Liver (tissue), 9 donors: ENCODE data around the gene UGT1A6. TPM values are rescaled to one million over a fixed set of nuclear protein-coding genes. Genes with fewer than 3 reads are reported as not detected.

Experiments used
- DNase-seq: peaks from one replicate; pipeline ENCODE4 v3.0.0-alpha.2; 2017; ENCODE audit warnings: low spot score
- H3K27ac ChIP-seq, 2 donors: one replicate each; pipeline ENCODE4 v1.7.0; 2013; ENCODE audit warnings: inconsistent platforms in 2 of 2, low read length in 2 of 2, control low read depth in 1 of 2, low read depth in 1 of 2, mild to moderate bottlenecking in 1 of 2
- H3K27me3 ChIP-seq, 4 donors: one replicate each; pipeline versions ENCODE4 v1.6.1 to v1.7.0; 2013; ENCODE audit warnings: low read length in 3 of 4, inconsistent platforms in 1 of 4, mild to moderate bottlenecking in 1 of 4, moderate library complexity in 1 of 4; ENCODE audit not compliant: control insufficient read depth in 4 of 4, insufficient read depth in 4 of 4
- H3K36me3 ChIP-seq, 4 donors: one replicate each; pipeline versions ENCODE4 v1.6.1 to v1.7.0; 2013; ENCODE audit warnings: low read length in 3 of 4, mild to moderate bottlenecking in 3 of 4, low read depth in 1 of 4, moderate library complexity in 1 of 4; ENCODE audit not compliant: control insufficient read depth in 4 of 4, insufficient read depth in 3 of 4
- H3K4me1 ChIP-seq, 4 donors: one replicate each; pipeline versions ENCODE4 v1.6.1 to v1.7.0; 2013; ENCODE audit warnings: low read length in 3 of 4, mild to moderate bottlenecking in 3 of 4, moderate library complexity in 1 of 4; ENCODE audit not compliant: control insufficient read depth in 4 of 4, insufficient read depth in 4 of 4
- H3K4me3 ChIP-seq, 3 donors: one replicate each; pipeline versions ENCODE4 v1.6.1 to v1.7.0; 2013; ENCODE audit warnings: low read length in 3 of 3, control low read depth in 1 of 3, low read depth in 1 of 3, mild to moderate bottlenecking in 1 of 3
- H3K9ac ChIP-seq, 2 donors: one replicate each; pipeline ENCODE4 v1.7.0; 2013; ENCODE audit warnings: low read length in 2 of 2, mild to moderate bottlenecking in 2 of 2, moderate library complexity in 2 of 2, control low read depth in 1 of 2, low read depth in 1 of 2
- H3K9me3 ChIP-seq, 4 donors: one replicate each; pipeline versions ENCODE4 v1.6.1 to v1.7.0; 2013; ENCODE audit warnings: low read length in 3 of 4; ENCODE audit not compliant: control insufficient read depth in 4 of 4
- EGR1 ChIP-seq, 2 donors: IDR thresholded peaks; 2 replicates each; pipeline ENCODE4 v1.6.1; 2016 to 2018; ENCODE audit warnings: antibody characterized with exemption in 2 of 2, low read depth in 2 of 2
- FOXA1 ChIP-seq: IDR thresholded peaks from 2 replicates; pipeline ENCODE4 v1.6.1; 2016; ENCODE audit warnings: antibody characterized with exemption
- FOXA2 ChIP-seq: IDR thresholded peaks from 2 replicates; pipeline ENCODE4 v1.6.1; 2016; ENCODE audit warnings: antibody characterized with exemption
- GABPA ChIP-seq, 2 donors: IDR thresholded peaks in 1 of 2; conservative IDR thresholded peaks in 1 of 2; 2 replicates each; pipeline ENCODE4 v1.6.1; 2016; ENCODE audit warnings: antibody characterized with exemption in 2 of 2, mild to moderate bottlenecking in 1 of 2, moderate library complexity in 1 of 2
- HNF4A ChIP-seq, 2 donors: conservative IDR thresholded peaks; 2 replicates each; pipeline ENCODE4 v1.6.1; 2016; ENCODE audit warnings: antibody characterized with exemption in 2 of 2, mild to moderate bottlenecking in 2 of 2
- HNF4G ChIP-seq: IDR thresholded peaks from 2 replicates; pipeline ENCODE4 v1.6.1; 2016; ENCODE audit warnings: antibody characterized with exemption
- JUND ChIP-seq, 2 donors: IDR thresholded peaks; 2 replicates each; pipeline ENCODE4 v1.6.1; 2016; ENCODE audit warnings: antibody characterized with exemption in 2 of 2
- NR2F2 ChIP-seq: IDR thresholded peaks from 2 replicates; pipeline ENCODE4 v1.6.1; 2016; ENCODE audit warnings: antibody characterized with exemption
- RAD21 ChIP-seq, 2 donors: IDR thresholded peaks; 2 replicates each; pipeline ENCODE4 v1.6.1; 2016; ENCODE audit warnings: antibody characterized with exemption in 2 of 2, mild to moderate bottlenecking in 2 of 2
- RXRA ChIP-seq, 2 donors: IDR thresholded peaks; 2 replicates each; pipeline ENCODE4 v1.6.1; 2017 to 2018; ENCODE audit warnings: antibody characterized with exemption in 2 of 2, mild to moderate bottlenecking in 1 of 2
- SP1 ChIP-seq: IDR thresholded peaks from 2 replicates; pipeline ENCODE4 v1.6.1; 2018; ENCODE audit warnings: antibody characterized with exemption, mild to moderate bottlenecking
- TAF1 ChIP-seq: conservative IDR thresholded peaks from 2 replicates; pipeline ENCODE4 v1.6.1; 2016; ENCODE audit warnings: antibody characterized with exemption, mild to moderate bottlenecking
- YY1 ChIP-seq: IDR thresholded peaks from 2 replicates; pipeline ENCODE4 v1.6.1; 2016; ENCODE audit warnings: antibody characterized with exemption, mild to moderate bottlenecking
- WGBS: extraction: QIAGEN DNeasy Blood & Tissue Kit; methylation state at CpG from one replicate; pipeline ENCODE4 v1.1.7; 2013; 5-methylcytosine and 5-hydroxymethylcytosine counted together
- polyA plus RNA-seq, 2 donors: library from polyadenylated mRNA; stranded (reverse) in 1 of 2; unstranded in 1 of 2; fragments of 200-250 nt in 1 of 2; fragments of >200 nt in 1 of 2; fragmentation: Nextera tagmentation in 1 of 2; extraction: Ambion mirVana in 1 of 2; gene quantifications; one replicate each; pipeline versions ENCODE4 v1.2.1 to v1.2.3, GENCODE V29; 2013 to 2015
- total RNA-seq, 2 donors: library from RNA; depleted of rRNA; stranded (reverse); fragments of >200 nt; gene quantifications; one replicate each; pipeline ENCODE4 v1.2.3, GENCODE V29; 2014
- TF ChIP-seq, protein P1 (sequence below): IDR thresholded peaks from 2 replicates; pipeline ENCODE4 v1.6.1; 2016; ENCODE audit warnings: antibody characterized with exemption
- TF ChIP-seq, protein P2 (sequence below): IDR thresholded peaks from 2 replicates; pipeline ENCODE4 v1.6.1; 2016; ENCODE audit warnings: antibody characterized with exemption
- TF ChIP-seq, protein P3 (sequence below): IDR thresholded peaks from 2 replicates; pipeline ENCODE4 v1.6.1; 2016; ENCODE audit warnings: antibody characterized with exemption, mild to moderate bottlenecking
- TF ChIP-seq, protein P4 (sequence below): IDR thresholded peaks from 2 replicates; pipeline ENCODE4 v1.6.1; 2016; ENCODE audit warnings: antibody characterized with exemption
- TF ChIP-seq, protein P5 (sequence below): fragments of 150-350 bp; IDR thresholded peaks from 2 replicates; pipeline ENCODE4 v1.5.1; 2017; ENCODE audit warnings: improper control_type of control experiment, low read depth, low read length; ENCODE audit not compliant: missing input control
- donor health status: healthy.
- donor health status: healthy.
- donor health status: healthy.
- donor health status: healthy.
- donor health status: healthy.

Gene UGT1A6
- total and polyA plus RNA-seq, 4 donors: 33.4 to 103 (median 46.5) TPM; not detected in 1

DNA sequence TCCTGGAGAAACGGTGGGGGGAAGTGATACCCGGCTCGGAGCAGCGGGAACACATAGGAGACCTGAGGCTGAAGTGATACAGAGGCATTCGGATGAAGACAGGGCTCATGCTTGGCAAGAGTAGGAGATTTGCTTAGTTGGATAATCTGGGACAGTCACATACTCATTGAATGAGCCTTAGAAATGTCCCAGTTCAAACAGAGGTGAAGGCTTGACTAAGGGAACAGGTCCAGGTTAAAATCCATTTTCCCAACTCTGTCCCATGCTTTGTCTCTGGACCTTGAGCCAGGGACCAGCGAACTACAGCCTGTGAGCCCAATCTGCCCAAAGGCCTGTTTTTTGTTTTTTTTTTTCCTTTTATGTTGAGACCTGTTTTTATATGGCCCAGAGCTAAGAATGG, 1.3 kb downstream of the UGT1A6 start:
- DNase-seq: no peak
- Histone ChIP-seq H3K27me3 (no peaks in the 10 kb centered on the region), H3K4me1 (peaks cover 3 to 48% (median 31%) of the 10 kb centered on the region in 4 donors)

More for the DNA sequence above, 1.3 kb downstream of the UGT1A6 start:
- Histone ChIP-seq H3K4me3 (peak overlapping the region in 2 of 3 donors; percentile 34 to 56), H3K9ac (peak overlapping the region in 1 of 2 donors; percentile 90), H3K27ac (peak overlapping the region; percentile 53 to 76), H3K9me3 (no peaks in the 10 kb centered on the region), H3K36me3 (no peaks in the 10 kb centered on the region)
- TF ChIP-seq, protein P1, sequence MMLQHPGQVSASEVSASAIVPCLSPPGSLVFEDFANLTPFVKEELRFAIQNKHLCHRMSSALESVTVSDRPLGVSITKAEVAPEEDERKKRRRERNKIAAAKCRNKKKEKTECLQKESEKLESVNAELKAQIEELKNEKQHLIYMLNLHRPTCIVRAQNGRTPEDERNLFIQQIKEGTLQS: peak; percentile 47
- TF ChIP-seq EGR1 (IDR thresholded peaks at IDR 0.05; ENCODE audit: low read depth in 2 of 2) (no peak), FOXA2 (peak; percentile 62), RXRA (IDR thresholded peaks at IDR 0.05) (peak; percentile 99), GABPA (IDR thresholded peaks at IDR 0.05 in 1 of 2, conservative IDR thresholded peaks at IDR 0.05 in 1 of 2) (no peak), RAD21 (IDR thresholded peaks at IDR 0.05) (peak; percentile 30 to 60), HNF4G (peak; percentile 98), JUND (IDR thresholded peaks at IDR 0.05) (peak; percentile 63 to 84), SP1 (peak; percentile 96), TAF1 (no peak), NR2F2 (peak; percentile 88), FOXA1 (peak; percentile 76), YY1 (peak; percentile 76), HNF4A (conservative IDR thresholded peaks at IDR 0.05) (peak; percentile 99 to 100)
- TF ChIP-seq, protein P2, sequence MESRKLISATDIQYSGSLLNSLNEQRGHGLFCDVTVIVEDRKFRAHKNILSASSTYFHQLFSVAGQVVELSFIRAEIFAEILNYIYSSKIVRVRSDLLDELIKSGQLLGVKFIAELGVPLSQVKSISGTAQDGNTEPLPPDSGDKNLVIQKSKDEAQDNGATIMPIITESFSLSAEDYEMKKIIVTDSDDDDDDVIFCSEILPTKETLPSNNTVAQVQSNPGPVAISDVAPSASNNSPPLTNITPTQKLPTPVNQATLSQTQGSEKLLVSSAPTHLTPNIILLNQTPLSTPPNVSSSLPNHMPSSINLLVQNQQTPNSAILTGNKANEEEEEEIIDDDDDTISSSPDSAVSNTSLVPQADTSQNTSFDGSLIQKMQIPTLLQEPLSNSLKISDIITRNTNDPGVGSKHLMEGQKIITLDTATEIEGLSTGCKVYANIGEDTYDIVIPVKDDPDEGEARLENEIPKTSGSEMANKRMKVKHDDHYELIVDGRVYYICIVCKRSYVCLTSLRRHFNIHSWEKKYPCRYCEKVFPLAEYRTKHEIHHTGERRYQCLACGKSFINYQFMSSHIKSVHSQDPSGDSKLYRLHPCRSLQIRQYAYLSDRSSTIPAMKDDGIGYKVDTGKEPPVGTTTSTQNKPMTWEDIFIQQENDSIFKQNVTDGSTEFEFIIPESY: peak; percentile 79
- TF ChIP-seq, protein P3, sequence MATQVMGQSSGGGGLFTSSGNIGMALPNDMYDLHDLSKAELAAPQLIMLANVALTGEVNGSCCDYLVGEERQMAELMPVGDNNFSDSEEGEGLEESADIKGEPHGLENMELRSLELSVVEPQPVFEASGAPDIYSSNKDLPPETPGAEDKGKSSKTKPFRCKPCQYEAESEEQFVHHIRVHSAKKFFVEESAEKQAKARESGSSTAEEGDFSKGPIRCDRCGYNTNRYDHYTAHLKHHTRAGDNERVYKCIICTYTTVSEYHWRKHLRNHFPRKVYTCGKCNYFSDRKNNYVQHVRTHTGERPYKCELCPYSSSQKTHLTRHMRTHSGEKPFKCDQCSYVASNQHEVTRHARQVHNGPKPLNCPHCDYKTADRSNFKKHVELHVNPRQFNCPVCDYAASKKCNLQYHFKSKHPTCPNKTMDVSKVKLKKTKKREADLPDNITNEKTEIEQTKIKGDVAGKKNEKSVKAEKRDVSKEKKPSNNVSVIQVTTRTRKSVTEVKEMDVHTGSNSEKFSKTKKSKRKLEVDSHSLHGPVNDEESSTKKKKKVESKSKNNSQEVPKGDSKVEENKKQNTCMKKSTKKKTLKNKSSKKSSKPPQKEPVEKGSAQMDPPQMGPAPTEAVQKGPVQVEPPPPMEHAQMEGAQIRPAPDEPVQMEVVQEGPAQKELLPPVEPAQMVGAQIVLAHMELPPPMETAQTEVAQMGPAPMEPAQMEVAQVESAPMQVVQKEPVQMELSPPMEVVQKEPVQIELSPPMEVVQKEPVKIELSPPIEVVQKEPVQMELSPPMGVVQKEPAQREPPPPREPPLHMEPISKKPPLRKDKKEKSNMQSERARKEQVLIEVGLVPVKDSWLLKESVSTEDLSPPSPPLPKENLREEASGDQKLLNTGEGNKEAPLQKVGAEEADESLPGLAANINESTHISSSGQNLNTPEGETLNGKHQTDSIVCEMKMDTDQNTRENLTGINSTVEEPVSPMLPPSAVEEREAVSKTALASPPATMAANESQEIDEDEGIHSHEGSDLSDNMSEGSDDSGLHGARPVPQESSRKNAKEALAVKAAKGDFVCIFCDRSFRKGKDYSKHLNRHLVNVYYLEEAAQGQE: no peak
- TF ChIP-seq, protein P4, sequence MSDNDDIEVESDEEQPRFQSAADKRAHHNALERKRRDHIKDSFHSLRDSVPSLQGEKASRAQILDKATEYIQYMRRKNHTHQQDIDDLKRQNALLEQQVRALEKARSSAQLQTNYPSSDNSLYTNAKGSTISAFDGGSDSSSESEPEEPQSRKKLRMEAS: peak; percentile 52
- TF ChIP-seq, protein P5, sequence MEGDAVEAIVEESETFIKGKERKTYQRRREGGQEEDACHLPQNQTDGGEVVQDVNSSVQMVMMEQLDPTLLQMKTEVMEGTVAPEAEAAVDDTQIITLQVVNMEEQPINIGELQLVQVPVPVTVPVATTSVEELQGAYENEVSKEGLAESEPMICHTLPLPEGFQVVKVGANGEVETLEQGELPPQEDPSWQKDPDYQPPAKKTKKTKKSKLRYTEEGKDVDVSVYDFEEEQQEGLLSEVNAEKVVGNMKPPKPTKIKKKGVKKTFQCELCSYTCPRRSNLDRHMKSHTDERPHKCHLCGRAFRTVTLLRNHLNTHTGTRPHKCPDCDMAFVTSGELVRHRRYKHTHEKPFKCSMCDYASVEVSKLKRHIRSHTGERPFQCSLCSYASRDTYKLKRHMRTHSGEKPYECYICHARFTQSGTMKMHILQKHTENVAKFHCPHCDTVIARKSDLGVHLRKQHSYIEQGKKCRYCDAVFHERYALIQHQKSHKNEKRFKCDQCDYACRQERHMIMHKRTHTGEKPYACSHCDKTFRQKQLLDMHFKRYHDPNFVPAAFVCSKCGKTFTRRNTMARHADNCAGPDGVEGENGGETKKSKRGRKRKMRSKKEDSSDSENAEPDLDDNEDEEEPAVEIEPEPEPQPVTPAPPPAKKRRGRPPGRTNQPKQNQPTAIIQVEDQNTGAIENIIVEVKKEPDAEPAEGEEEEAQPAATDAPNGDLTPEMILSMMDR: no peak
- WGBS: 25% methylated on average over 6 of the region's 6 CpGs
